ENCODE measurements around the gene RNF167. TPM values are rescaled to one million over a fixed set of nuclear protein-coding genes. Genes with fewer than 3 reads are reported as not detected.

Gene RNF167
- polyA plus RNA-seq, 1 donor from 2014 or later = 64.1 TPM

- H3K9ac ChIP-seq (ENCODE audit: low read length) = no peak overlapping the region
- no peak overlapping the region for H3K4me2 ChIP-seq (ENCODE audit: low read length)
- H3K36me3 ChIP-seq (ENCODE audit: insufficient read depth, low read length) = no peaks in the 10 kb centered on the region
- peaks cover 3% of the 10 kb centered on the region for H3K27me3 ChIP-seq (ENCODE audit: insufficient read depth, low read depth, low read length)
- no peak overlapping the region for H2AFZ ChIP-seq (ENCODE audit: low read depth, low read length)
- no peak overlapping the region for H3K4me3 ChIP-seq (ENCODE audit: low read length)
- no peaks in the 10 kb centered on the region for H3F3A ChIP-seq (ENCODE audit: insufficient read depth, low read length, poor library complexity, severe bottlenecking)
- no peak overlapping the region for H3K27ac ChIP-seq (ENCODE audit: low read length)
- H3K9me3 ChIP-seq (ENCODE audit: low read length) = no peaks in the 10 kb centered on the region
- H3K79me2 ChIP-seq (replicated peaks; ENCODE audit: insufficient read depth, low read length) = peaks cover 12% of the 10 kb centered on the region
- TF ChIP-seq MXI1 (conservative IDR thresholded peaks at IDR 0.05; ENCODE audit: poor library complexity, severe bottlenecking) (no peak), SMC3 (conservative IDR thresholded peaks at IDR 0.05; ENCODE audit: poor library complexity) (no peak), TAF1 (IDR thresholded peaks at IDR 0.05; ENCODE audit: low read depth) (no peak), CTCF (IDR thresholded peaks at IDR 0.05; ENCODE audit: poor library complexity, severe bottlenecking) (no peak), EP300 (conservative IDR thresholded peaks at IDR 0.05; ENCODE audit: poor library complexity, severe bottlenecking) (no peak), REST (IDR thresholded peaks at IDR 0.05; ENCODE audit: borderline replicate concordance) (no peak), POLR2AphosphoS5 (IDR thresholded peaks at IDR 0.05) (no peak), RAD21 (conservative IDR thresholded peaks at IDR 0.05) (no peak), EZH2 (IDR thresholded peaks at IDR 0.05; ENCODE audit: borderline replicate concordance, insufficient read depth, low read length, poor library complexity, severe bottlenecking) (no peak)
- no peaks in the 10 kb centered on the region for H3K9me2 ChIP-seq (ENCODE audit: insufficient read depth, low read length)
- H4K20me1 ChIP-seq (ENCODE audit: insufficient read depth) = no peaks in the 10 kb centered on the region
These were observed 5.8 kb downstream of the RNF167 start for GRCh38 chr17:4945944-4946280.

- H3K79me2 ChIP-seq (replicated peaks; ENCODE audit: insufficient read depth, low read length) = peaks cover 7% of the 10 kb centered on the region
- H3K27ac ChIP-seq (ENCODE audit: low read length) = no peak overlapping the region
- H3K9me3 ChIP-seq (ENCODE audit: low read length) = no peaks in the 10 kb centered on the region
- H3K4me2 ChIP-seq (ENCODE audit: low read length) = no peak overlapping the region
- peak overlapping the region; percentile 99 for H3K4me3 ChIP-seq (ENCODE audit: low read length)
- peaks cover 3% of the 10 kb centered on the region for H3K27me3 ChIP-seq (ENCODE audit: insufficient read depth, low read depth, low read length)
- H4K20me1 ChIP-seq (ENCODE audit: insufficient read depth) = no peaks in the 10 kb centered on the region
- no peaks in the 10 kb centered on the region for H3F3A ChIP-seq (ENCODE audit: insufficient read depth, low read length, poor library complexity, severe bottlenecking)
- H3K9ac ChIP-seq (ENCODE audit: low read length) = no peak overlapping the region
- no peaks in the 10 kb centered on the region for H3K9me2 ChIP-seq (ENCODE audit: insufficient read depth, low read length)
- no peak overlapping the region for H2AFZ ChIP-seq (ENCODE audit: low read depth, low read length)
- no peaks in the 10 kb centered on the region for H3K36me3 ChIP-seq (ENCODE audit: insufficient read depth, low read length)
- TF ChIP-seq RAD21 (conservative IDR thresholded peaks at IDR 0.05) = no peak
- no peak for TF ChIP-seq TAF1 (IDR thresholded peaks at IDR 0.05; ENCODE audit: low read depth)
- no peak for TF ChIP-seq POLR2AphosphoS5 (IDR thresholded peaks at IDR 0.05)
- no peak for TF ChIP-seq SMC3 (conservative IDR thresholded peaks at IDR 0.05; ENCODE audit: poor library complexity)
- TF ChIP-seq MXI1 (conservative IDR thresholded peaks at IDR 0.05; ENCODE audit: poor library complexity, severe bottlenecking) = no peak
- no peak for TF ChIP-seq EP300 (conservative IDR thresholded peaks at IDR 0.05; ENCODE audit: poor library complexity, severe bottlenecking)
- TF ChIP-seq CTCF (IDR thresholded peaks at IDR 0.05; ENCODE audit: poor library complexity, severe bottlenecking) = no peak
- no peak for TF ChIP-seq REST (IDR thresholded peaks at IDR 0.05; ENCODE audit: borderline replicate concordance)
- no peak for TF ChIP-seq EZH2 (IDR thresholded peaks at IDR 0.05; ENCODE audit: borderline replicate concordance, insufficient read depth, low read length, poor library complexity, severe bottlenecking)
These were observed 6.4 kb downstream of the RNF167 start for GRCh38 chr17:4946312-4946976.
